Thyroid gland (tissue), 4 donors: ENCODE data around the gene ARHGEF11.

Experiments
- POLR2A ChIP-seq, 2 donors: fragments of 450-650 bp; IDR thresholded peaks; one replicate each; pipeline ENCODE4 v1.6.1; 2017; ENCODE audit warnings: antibody characterized with exemption in 2 of 2, mild to moderate bottlenecking in 2 of 2, moderate library complexity in 1 of 2
- TF ChIP-seq, protein P1 (sequence below), 6 experiments: fragments of 200-600 bp in 3 of 6; fragments of 450-650 bp in 3 of 6; sonication (generic) in 3 of 6; IDR thresholded peaks; one replicate each; pipeline ENCODE4 v1.5.1; 2016 to 2019; ENCODE audit warnings: antibody characterized with exemption in 6 of 6, mild to moderate bottlenecking in 2 of 6, inconsistent platforms in 1 of 6, moderate library complexity in 1 of 6

DNA sequence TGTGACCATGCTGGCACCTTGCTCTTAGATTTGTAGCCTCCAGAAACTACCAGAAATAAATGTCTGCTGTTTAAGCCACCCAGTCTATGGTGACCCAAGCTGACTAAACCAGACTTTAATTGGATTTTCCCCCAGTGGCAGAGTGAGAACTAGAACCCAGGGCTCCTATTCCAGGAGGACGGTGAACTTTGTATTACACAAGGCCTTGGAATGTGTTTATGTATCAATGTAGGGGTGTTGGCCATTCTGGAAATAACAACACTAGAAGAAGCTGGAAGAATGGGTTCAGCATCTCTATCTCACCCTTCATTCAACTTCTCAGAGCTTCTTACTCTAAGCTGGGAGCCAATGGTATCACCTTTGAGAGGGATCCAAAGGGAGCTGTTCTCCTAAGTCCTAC is 37.0 kb downstream of the ARHGEF11 start:
- TF ChIP-seq, protein P1, sequence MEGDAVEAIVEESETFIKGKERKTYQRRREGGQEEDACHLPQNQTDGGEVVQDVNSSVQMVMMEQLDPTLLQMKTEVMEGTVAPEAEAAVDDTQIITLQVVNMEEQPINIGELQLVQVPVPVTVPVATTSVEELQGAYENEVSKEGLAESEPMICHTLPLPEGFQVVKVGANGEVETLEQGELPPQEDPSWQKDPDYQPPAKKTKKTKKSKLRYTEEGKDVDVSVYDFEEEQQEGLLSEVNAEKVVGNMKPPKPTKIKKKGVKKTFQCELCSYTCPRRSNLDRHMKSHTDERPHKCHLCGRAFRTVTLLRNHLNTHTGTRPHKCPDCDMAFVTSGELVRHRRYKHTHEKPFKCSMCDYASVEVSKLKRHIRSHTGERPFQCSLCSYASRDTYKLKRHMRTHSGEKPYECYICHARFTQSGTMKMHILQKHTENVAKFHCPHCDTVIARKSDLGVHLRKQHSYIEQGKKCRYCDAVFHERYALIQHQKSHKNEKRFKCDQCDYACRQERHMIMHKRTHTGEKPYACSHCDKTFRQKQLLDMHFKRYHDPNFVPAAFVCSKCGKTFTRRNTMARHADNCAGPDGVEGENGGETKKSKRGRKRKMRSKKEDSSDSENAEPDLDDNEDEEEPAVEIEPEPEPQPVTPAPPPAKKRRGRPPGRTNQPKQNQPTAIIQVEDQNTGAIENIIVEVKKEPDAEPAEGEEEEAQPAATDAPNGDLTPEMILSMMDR (IDR thresholded peaks at IDR 0.05), result no peak
- TF ChIP-seq POLR2A (IDR thresholded peaks at IDR 0.05), result no peak
